HCT116 (cell line): ENCODE data around the gene CERS5. TPM values are rescaled to one million over a fixed set of nuclear protein-coding genes. Genes with fewer than 3 reads are reported as not detected.
A peak's percentile ranks its signal among the peaks of the same experiment; 100 is the strongest.

ENCODE experiments used
- ATAC-seq: fragments of 200-7000 bp; cut with Tn5 transposase; 2 replicates; pipeline ENCODE4 v1.9.1; 2020; ENCODE audit warnings: mild to moderate bottlenecking, moderate library complexity
- BruUV-seq: library from RNA; stranded (reverse); fragments of 400-500 nt; replicated peaks from 2 replicates; lab custom pipeline; 2021; lab: Mats Ljungman, UMichigan
- CTCF ChIA-PET: fragments of 300-600 bp; sonication (Branson Sonifier 250); formaldehyde crosslinking; loops from one replicate; lab custom pipeline; 2021; ENCODE audit warnings: antibody characterized with exemption; lab: Charles Lee
- POLR2A ChIA-PET: fragments of 300-600, 350-600 bp; sonication (Branson Sonifier 250); formaldehyde crosslinking; loops from one replicate; lab custom pipeline; 2021; ENCODE audit warnings: antibody characterized with exemption; lab: Charles Lee
- RAD21 ChIA-PET, 2 experiments: fragments of 300-600 bp; sonication (Branson Sonifier 250); formaldehyde crosslinking; loops; one replicate each; lab custom pipeline; 2023; ENCODE audit warnings: low total read pairs in 2 of 2; ENCODE audit not compliant: uncharacterized antibody in 2 of 2, unreplicated experiment in 2 of 2, low non-redundant PET in 1 of 2; lab: Charles Lee
- DNase-seq: peaks from one replicate; pipeline ENCODE4 v3.0.0-alpha.2; 2010; ENCODE audit warnings: low read depth, low spot score
- H2AFZ ChIP-seq: fragments of 200-600 bp; shearing (Covaris generic), sonication (generic); 2 replicates; pipeline ENCODE4 v1.6.1; 2017; ENCODE audit warnings: low read depth, mixed run types, mixed read lengths, antibody characterized with exemption, low read length; ENCODE audit not compliant: poor library complexity, severe bottlenecking
- H3K27ac ChIP-seq: 2 replicates; pipeline ENCODE4 v1.5.1; 2012; ENCODE audit warnings: low read depth, low read length
- H3K27me3 ChIP-seq: fragments of 200-600 bp; sonication (generic); 2 replicates; pipeline ENCODE4 v1.6.1; 2016; ENCODE audit warnings: mixed run types, low read length, mixed read lengths; ENCODE audit not compliant: insufficient read depth
- H3K36me3 ChIP-seq, 2 experiments: fragments of 200-500 bp in 1 of 2; fragments of 200-600 bp in 1 of 2; sonication (Bioruptor generic) in 1 of 2; sonication (generic) in 1 of 2; 2 replicates each; pipeline versions ENCODE4 v1.5.1 to v1.6.1; 2014 to 2016; ENCODE audit warnings: low read length in 2 of 2, inconsistent platforms in 1 of 2, mixed read lengths in 1 of 2, mixed run types in 1 of 2; ENCODE audit not compliant: insufficient read depth in 2 of 2, control insufficient read depth in 1 of 2
- H3K4me1 ChIP-seq, 2 experiments: fragments of 200-600 bp in 1 of 2; sonication (generic) in 1 of 2; 2 replicates each; pipeline versions ENCODE4 v1.5.1 to v1.6.1; 2012 to 2017; ENCODE audit warnings: low read length in 2 of 2, inconsistent platforms in 1 of 2, mild to moderate bottlenecking in 1 of 2, mixed read lengths in 1 of 2, mixed run types in 1 of 2, moderate library complexity in 1 of 2; ENCODE audit not compliant: insufficient read depth in 2 of 2, control insufficient read depth in 1 of 2
- H3K4me2 ChIP-seq: fragments of 200-600 bp; sonication (generic); 2 replicates; pipeline ENCODE4 v1.6.1; 2017; ENCODE audit warnings: mixed run types, low read length, mixed read lengths
- H3K4me3 ChIP-seq, 2 experiments: fragments of 200-600 bp in 1 of 2; sonication (generic) in 1 of 2; replicated peaks in 1 of 2; 2 replicates each; pipeline ENCODE4 v1.5.1; 2011 to 2016; ENCODE audit warnings: low read length in 2 of 2, control low read depth in 1 of 2, low read depth in 1 of 2, mild to moderate bottlenecking in 1 of 2, mixed read lengths in 1 of 2, mixed run types in 1 of 2
- H3K79me2 ChIP-seq: fragments of 200-600 bp; sonication (generic); 2 replicates; pipeline ENCODE4 v1.6.1; 2017; ENCODE audit warnings: mild to moderate bottlenecking, mixed run types, low read length, moderate library complexity, mixed read lengths; ENCODE audit not compliant: insufficient read depth
- H3K9ac ChIP-seq: fragments of 200-600 bp; sonication (generic); 2 replicates; pipeline ENCODE4 v1.6.1; 2016; ENCODE audit warnings: low read length, mixed read lengths
- H3K9me2 ChIP-seq: fragments of 200-600 bp; sonication (generic), shearing (Covaris generic); 2 replicates; pipeline ENCODE4 v1.6.1; 2017; ENCODE audit warnings: mixed run types, mild to moderate bottlenecking, moderate library complexity; ENCODE audit not compliant: insufficient read depth
- H3K9me3 ChIP-seq, 2 experiments: fragments of 200-500 bp in 1 of 2; fragments of 200-600 bp in 1 of 2; sonication (Bioruptor generic) in 1 of 2; sonication (generic) in 1 of 2; 2 replicates each; pipeline ENCODE4 v1.6.1; 2014 to 2017; ENCODE audit warnings: low read length in 2 of 2, mixed read lengths in 2 of 2, inconsistent platforms in 1 of 2, low read depth in 1 of 2, mild to moderate bottlenecking in 1 of 2, mixed run types in 1 of 2, moderate library complexity in 1 of 2; ENCODE audit not compliant: control insufficient read depth in 1 of 2, insufficient read depth in 1 of 2
- H4K20me1 ChIP-seq: fragments of 200-600 bp; sonication (generic), shearing (Covaris generic); 2 replicates; pipeline ENCODE4 v1.6.1; 2017; ENCODE audit warnings: mixed run types, mild to moderate bottlenecking, moderate library complexity; ENCODE audit not compliant: insufficient read depth
- CBX3 ChIP-seq: IDR thresholded peaks from 2 replicates; pipeline ENCODE4 v1.6.1; 2012; ENCODE audit warnings: low read depth
- CEBPB ChIP-seq: IDR thresholded peaks from 2 replicates; pipeline ENCODE4 v1.6.1; 2012; ENCODE audit warnings: low read depth
- FOSL1 ChIP-seq: IDR thresholded peaks from 2 replicates; pipeline ENCODE4 v1.6.1; 2012; ENCODE audit warnings: low read depth
- MAX ChIP-seq: IDR thresholded peaks from 2 replicates; pipeline ENCODE4 v1.6.1; 2012
- SP1 ChIP-seq: IDR thresholded peaks from 2 replicates; pipeline ENCODE4 v1.6.1; 2012; ENCODE audit warnings: low read depth
- TCF7L2 ChIP-seq: IDR thresholded peaks from 2 replicates; pipeline ENCODE4 v1.7.0; 2011; ENCODE audit warnings: borderline replicate concordance, inconsistent platforms; ENCODE audit not compliant: insufficient read depth, insufficient read length; ENCODE audit errors: extremely low read depth
- YY1 ChIP-seq: IDR thresholded peaks from 2 replicates; pipeline ENCODE4 v1.6.1; 2011; ENCODE audit warnings: low read length, low read depth, moderate library complexity, mild to moderate bottlenecking; ENCODE audit not compliant: insufficient replicate concordance; ENCODE audit errors: extremely low read depth
- ZBTB33 ChIP-seq: IDR thresholded peaks from 2 replicates; pipeline ENCODE4 v1.6.1; 2011; ENCODE audit warnings: mild to moderate bottlenecking, low read length, moderate library complexity; ENCODE audit not compliant: insufficient replicate concordance; ENCODE audit errors: extremely low read depth
- intact Hi-C: fragments of 100-400 bp; cut with micrococcal nuclease; formaldehyde crosslinking; loops from 2 replicates; pipeline ENCODE4 v1.10.0; 2022
- total RNA-seq: library from RNA; stranded (reverse); gene quantifications from one replicate; pipeline ENCODE4 v1.2.1, GENCODE V29; 2021; ENCODE audit not compliant: unreplicated experiment
- TF ChIP-seq, protein P1 (sequence below): IDR thresholded peaks from 2 replicates; pipeline ENCODE4 v1.6.1; 2012; ENCODE audit warnings: low read depth
- TF ChIP-seq, protein P2 (sequence below): IDR thresholded peaks from 2 replicates; pipeline ENCODE4 v1.6.1; 2012

The CERS5 gene
- total RNA-seq, 1 experiment from 2014 or later: 33.4 TPM

DNA sequence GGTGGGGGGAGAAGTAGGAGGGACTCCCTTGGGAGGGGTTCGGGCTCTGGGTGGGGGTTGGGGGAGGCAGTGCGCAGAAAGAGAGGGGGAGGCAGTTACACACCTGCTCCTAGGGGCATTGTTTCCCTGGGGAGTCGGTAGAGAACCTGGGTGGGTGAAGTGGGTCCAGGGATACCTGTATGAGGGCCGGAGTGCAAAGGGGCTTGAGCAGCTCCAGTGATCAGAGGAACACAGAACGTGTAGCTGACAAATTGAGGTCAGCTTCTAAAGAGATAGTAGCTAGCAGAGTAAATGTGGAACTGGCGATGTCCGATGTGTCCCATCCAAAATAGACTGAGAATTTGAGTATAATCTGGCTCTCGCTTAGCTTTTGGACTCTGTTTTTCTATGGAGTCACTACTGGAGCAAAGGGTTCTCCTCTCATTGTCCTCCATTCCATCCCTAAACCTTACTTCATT is 81.5 kb downstream of the CERS5 start:
- intact Hi-C loops: loop anchor here (5.0 to 10.0 kb wide), 2 partner anchors 227 to 319 kb away; partner anchors contain the start of gene LARP4
- Histone ChIP-seq H3K9me3 (no peaks in the 10 kb centered on the region), H3K4me2 (peak overlapping the region; percentile 85), H2AFZ (no peak overlapping the region), H3K4me3 (peak overlapping the region; percentile 70 to 77), H4K20me1 (peaks cover 4% of the 10 kb centered on the region; the same call in 1 of the 2 replicates), H3K9ac (peak overlapping the region; percentile 77), H3K4me1 (peaks cover 5 to 21% of the 10 kb centered on the region in 2 experiments), H3K79me2 (peaks cover 15% of the 10 kb centered on the region), H3K9me2 (no peaks in the 10 kb centered on the region), H3K27me3 (no peaks in the 10 kb centered on the region), H3K27ac (peak overlapping the region; percentile 54), H3K36me3 (peaks cover 28 to 42% of the 10 kb centered on the region in 2 experiments)
- ChIA-PET POLR2A (interaction anchor here (0.6 to 2.2 kb wide), 6 partner anchors 18 to 997 kb away, joined by 3 to 20 read pairs (median 3); partner anchors contain the start of genes CERS5, COX14 and TMBIM6), RAD21 (interaction anchor here in 1 of 2 experiments (1.6 kb wide), 1 partner anchor 26 kb away, joined by 6 read pairs; the partner anchor contains the start of gene COX14), CTCF (interaction anchor here (0.5 to 2.8 kb wide), 11 partner anchors 9 to 795 kb away, joined by 3 to 33 read pairs (median 5); partner anchors contain the start of genes CERS5, COX14, GPD1 and LIMA1)
- DNase-seq (no peak), ATAC-seq (peak; percentile 15)
- TF ChIP-seq CEBPB (no peak), CBX3 (no peak), SP1 (no peak), ZBTB33 (no peak), FOSL1 (no peak), TCF7L2 (no peak), MAX (no peak), YY1 (no peak)
- TF ChIP-seq, protein P1, sequence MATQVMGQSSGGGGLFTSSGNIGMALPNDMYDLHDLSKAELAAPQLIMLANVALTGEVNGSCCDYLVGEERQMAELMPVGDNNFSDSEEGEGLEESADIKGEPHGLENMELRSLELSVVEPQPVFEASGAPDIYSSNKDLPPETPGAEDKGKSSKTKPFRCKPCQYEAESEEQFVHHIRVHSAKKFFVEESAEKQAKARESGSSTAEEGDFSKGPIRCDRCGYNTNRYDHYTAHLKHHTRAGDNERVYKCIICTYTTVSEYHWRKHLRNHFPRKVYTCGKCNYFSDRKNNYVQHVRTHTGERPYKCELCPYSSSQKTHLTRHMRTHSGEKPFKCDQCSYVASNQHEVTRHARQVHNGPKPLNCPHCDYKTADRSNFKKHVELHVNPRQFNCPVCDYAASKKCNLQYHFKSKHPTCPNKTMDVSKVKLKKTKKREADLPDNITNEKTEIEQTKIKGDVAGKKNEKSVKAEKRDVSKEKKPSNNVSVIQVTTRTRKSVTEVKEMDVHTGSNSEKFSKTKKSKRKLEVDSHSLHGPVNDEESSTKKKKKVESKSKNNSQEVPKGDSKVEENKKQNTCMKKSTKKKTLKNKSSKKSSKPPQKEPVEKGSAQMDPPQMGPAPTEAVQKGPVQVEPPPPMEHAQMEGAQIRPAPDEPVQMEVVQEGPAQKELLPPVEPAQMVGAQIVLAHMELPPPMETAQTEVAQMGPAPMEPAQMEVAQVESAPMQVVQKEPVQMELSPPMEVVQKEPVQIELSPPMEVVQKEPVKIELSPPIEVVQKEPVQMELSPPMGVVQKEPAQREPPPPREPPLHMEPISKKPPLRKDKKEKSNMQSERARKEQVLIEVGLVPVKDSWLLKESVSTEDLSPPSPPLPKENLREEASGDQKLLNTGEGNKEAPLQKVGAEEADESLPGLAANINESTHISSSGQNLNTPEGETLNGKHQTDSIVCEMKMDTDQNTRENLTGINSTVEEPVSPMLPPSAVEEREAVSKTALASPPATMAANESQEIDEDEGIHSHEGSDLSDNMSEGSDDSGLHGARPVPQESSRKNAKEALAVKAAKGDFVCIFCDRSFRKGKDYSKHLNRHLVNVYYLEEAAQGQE: no peak
- TF ChIP-seq, protein P2, sequence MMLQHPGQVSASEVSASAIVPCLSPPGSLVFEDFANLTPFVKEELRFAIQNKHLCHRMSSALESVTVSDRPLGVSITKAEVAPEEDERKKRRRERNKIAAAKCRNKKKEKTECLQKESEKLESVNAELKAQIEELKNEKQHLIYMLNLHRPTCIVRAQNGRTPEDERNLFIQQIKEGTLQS: no peak
- no TSS peak for BruUV-seq
